A549 (cell line): ENCODE measurements around the gene TMED5.

Source experiments
- BHLHE40 ChIP-seq: IDR thresholded peaks from 2 replicates; pipeline ENCODE4 v1.6.1; 2012; ENCODE audit warnings: low read depth, low read length, inconsistent platforms
- CTCF ChIP-seq: fragments of >200 bp; sonication (Bioruptor Twin); formaldehyde crosslinking; IDR thresholded peaks from 3 replicates; pipeline ENCODE4 v1.5.1; 2016
- KDM1A ChIP-seq: fragments of 200-600 bp; sonication (generic); IDR thresholded peaks from 2 replicates; pipeline ENCODE4 v1.6.1; 2016; ENCODE audit warnings: low read depth, mild to moderate bottlenecking
- MYC ChIP-seq: IDR thresholded peaks from 2 replicates; pipeline ENCODE4 v1.6.1; 2012; ENCODE audit warnings: mild to moderate bottlenecking, inconsistent platforms, low read length, improper control_type of control experiment, borderline replicate concordance
- NR3C1 ChIP-seq: fragments of >200 bp; sonication (Bioruptor Twin); formaldehyde crosslinking; IDR thresholded peaks from 3 replicates; pipeline ENCODE4 v1.6.1; 2017
- RFX5 ChIP-seq: fragments of 450-650 bp; IDR thresholded peaks from 2 replicates; pipeline ENCODE4 v1.7.1; 2014; ENCODE audit warnings: antibody characterized with exemption, mild to moderate bottlenecking, moderate library complexity

- TF ChIP-seq RFX5 (no peak), BHLHE40 (no peak), MYC (no peak), CTCF (no peak), KDM1A (no peak), NR3C1 (no peak)
Measured at GRCh38 chr1:93207211-93207610, 27.0 kb upstream of the TMED5 start.
